Measurements from ENCODE around the gene RINT1. TPM values are rescaled to one million over a fixed set of nuclear protein-coding genes. Genes with fewer than 3 reads are reported as not detected.

RINT1 gene
- total RNA-seq, 6 donors from 2014 or later = 9.4 to 24.3 (median 15.2) TPM

GRCh38 chr7:105602325-105603305 lies 70.6 kb downstream of the RINT1 start:
- H3K36me3 ChIP-seq = no peaks in the 10 kb centered on the region
- no peaks in the 10 kb centered on the region for H3K27me3 ChIP-seq
- H3K4me1 ChIP-seq = peaks cover 0 to 10% (median 0%) of the 10 kb centered on the region in 4 donors
- DNase-seq (peak in 1 of 2 donors; percentile 30), ATAC-seq (ENCODE audit: low FRiP score in 2 of 2) (peak in 1 of 2 donors; percentile 24)
- H3K4me3 ChIP-seq = no peak overlapping the region
- 66 to 72% methylated on average over 19 of the region's 19 CpGs for WGBS, 2 donors
- no peak for TF ChIP-seq POLR2A (IDR thresholded peaks at IDR 0.05)
- TF ChIP-seq EP300 (IDR thresholded peaks at IDR 0.05) = no peak
- TF ChIP-seq CTCF (IDR thresholded peaks at IDR 0.05) = no peak
- H3K9me3 ChIP-seq = no peaks in the 10 kb centered on the region
- H3K27ac ChIP-seq = no peak overlapping the region

GRCh38 chr7:105610165-105610930 lies 78.3 kb downstream of the RINT1 start:
- DNase-seq = no peak
- no peaks in the 10 kb centered on the region for H3K27me3 ChIP-seq
- H3K4me1 ChIP-seq = no peaks in the 10 kb centered on the region
- no peak for ATAC-seq (ENCODE audit: low FRiP score in 2 of 2)
- WGBS, 2 donors = 82 to 95% methylated on average over 8 of the region's 8 CpGs
- peaks cover 0 to 21% (median 17%) of the 10 kb centered on the region in 4 donors for H3K36me3 ChIP-seq
- H3K4me3 ChIP-seq = no peak overlapping the region
- no peak overlapping the region for H3K27ac ChIP-seq
- H3K9me3 ChIP-seq = no peaks in the 10 kb centered on the region
- TF ChIP-seq POLR2A (IDR thresholded peaks at IDR 0.05) (no peak), POLR2AphosphoS5 (IDR thresholded peaks at IDR 0.05) (no peak), CTCF (IDR thresholded peaks at IDR 0.05) (no peak), EP300 (IDR thresholded peaks at IDR 0.05) (no peak)

- TF ChIP-seq POLR2AphosphoS5 (IDR thresholded peaks at IDR 0.05) (no peak), POLR2A (IDR thresholded peaks at IDR 0.05) (no peak)
- ATAC-seq (ENCODE audit: low FRiP score in 2 of 2) (no peak), DNase-seq (peak in 1 of 2 donors; percentile 30)
- Histone ChIP-seq H3K4me1 (no peaks in the 10 kb centered on the region), H3K4me3 (no peak overlapping the region), H3K9me3 (no peaks in the 10 kb centered on the region), H3K27ac (no peak overlapping the region), H3K36me3 (peaks cover 0 to 29% (median 21%) of the 10 kb centered on the region in 4 donors), H3K27me3 (no peaks in the 10 kb centered on the region)
- 89 to 92% methylated on average over 15 to 16 of the region's 16 CpGs for WGBS, 2 donors
Measured at GRCh38 chr7:105611856-105612775, 80.1 kb downstream of the RINT1 start.

GRCh38 chr7:105612806-105613205 lies 80.8 kb downstream of the RINT1 start:
- Histone ChIP-seq H3K4me3 (no peak overlapping the region), H3K27ac (no peak overlapping the region), H3K9me3 (no peaks in the 10 kb centered on the region), H3K27me3 (no peaks in the 10 kb centered on the region), H3K36me3 (peaks cover 0 to 33% (median 22%) of the 10 kb centered on the region in 4 donors), H3K4me1 (no peaks in the 10 kb centered on the region)
- no peak for TF ChIP-seq CTCF (IDR thresholded peaks at IDR 0.05)
- no peak for TF ChIP-seq EP300 (IDR thresholded peaks at IDR 0.05)
- no peak for TF ChIP-seq POLR2A (IDR thresholded peaks at IDR 0.05)
- no peak for TF ChIP-seq POLR2AphosphoS5 (IDR thresholded peaks at IDR 0.05)
- no peak for ATAC-seq (ENCODE audit: low FRiP score in 2 of 2)
- WGBS, 2 donors = 94 to 100% methylated on average over 1 to 6 of the region's 9 CpGs
- DNase-seq = peak in 1 of 2 donors; percentile 31

All from upper lobe of left lung (tissue), 6 donors.